HepG2 (cell line): ENCODE data around the gene STAC. TPM values are rescaled to one million over a fixed set of nuclear protein-coding genes. Genes with fewer than 3 reads are reported as not detected.

Experiments
- ATAC-seq: fragments of 200-7000 bp; cut with Tn5 transposase; 3 replicates; pipeline ENCODE4 v1.9.1; 2020; ENCODE audit warnings: mild to moderate bottlenecking, moderate library complexity
- BruUV-seq: library from RNA; stranded (reverse); fragments of 400-500 nt; replicated peaks from 2 replicates; lab custom pipeline; 2021; lab: Mats Ljungman, UMichigan
- CTCF ChIA-PET: fragments of 300-600 bp; formaldehyde crosslinking; extraction: SDS; loops from one replicate; lab custom pipeline; 2021; ENCODE audit warnings: low total read pairs, inconsistent platforms, low intra/inter-chr PET ratio; lab: Yijun Ruan, JAX
- POLR2A ChIA-PET: fragments of 350-600 bp; sonication (Branson Sonifier 250); formaldehyde crosslinking; loops from one replicate; lab custom pipeline; 2020; ENCODE audit warnings: antibody characterized with exemption, inconsistent platforms; lab: Yijun Ruan, JAX
- DNase-seq: peaks from one replicate; pipeline ENCODE4 v3.0.0-alpha.2; 2015; ENCODE audit warnings: low spot score
- FAIRE-seq: peaks from 3 replicates; lab custom pipeline; 2011; peaks lifted over from hg19 to GRCh38; lab: Jason Lieb, UNC
- H2AFZ ChIP-seq: one replicate; pipeline ENCODE4 v1.6.1; 2011; ENCODE audit warnings: low read length, inconsistent platforms
- H3K27ac ChIP-seq: fragments of 300-600 bp; 3 replicates; pipeline ENCODE4 v1.8.0; 2011; ENCODE audit warnings: mixed run types, mild to moderate bottlenecking, mixed read lengths, low read length, inconsistent platforms; ENCODE audit not compliant: insufficient read depth; ENCODE audit errors: extremely low read length
- H3K27me3 ChIP-seq, 2 experiments: fragments of 200-600 bp in 1 of 2; 2 replicates in 1 of 2; 3 replicates in 1 of 2; pipeline versions ENCODE4 v1.6.0 to v1.8.0; 2011; ENCODE audit warnings: low read length in 2 of 2, mild to moderate bottlenecking in 2 of 2, moderate library complexity in 2 of 2, inconsistent platforms in 1 of 2; ENCODE audit not compliant: insufficient read depth in 2 of 2, control insufficient read depth in 1 of 2
- H3K36me3 ChIP-seq, 2 experiments: fragments of 200-600 bp in 1 of 2; replicated peaks in 1 of 2; 2 replicates in 1 of 2; 3 replicates in 1 of 2; pipeline versions ENCODE4 v1.5.1 to v1.8.0; 2011; ENCODE audit warnings: low read length in 2 of 2, inconsistent platforms in 1 of 2; ENCODE audit not compliant: insufficient read depth in 2 of 2, control insufficient read depth in 1 of 2
- H3K4me1 ChIP-seq: 2 replicates; pipeline ENCODE4 v1.5.1; 2012; ENCODE audit warnings: low read length, inconsistent platforms; ENCODE audit not compliant: insufficient read depth
- H3K4me2 ChIP-seq: 2 replicates; pipeline ENCODE4 v1.6.0; 2011; ENCODE audit warnings: low read depth, low read length, inconsistent platforms
- H3K4me3 ChIP-seq, 3 experiments: fragments of 200-600 bp in 1 of 3; sonication (generic), shearing (Covaris generic) in 1 of 3; replicated peaks in 1 of 3; 2 replicates each; pipeline ENCODE4 v1.5.1; 2011 to 2016; ENCODE audit warnings: low read length in 3 of 3, inconsistent platforms in 2 of 3, low read depth in 2 of 3, mild to moderate bottlenecking in 2 of 3, control low read depth in 1 of 3, mixed read lengths in 1 of 3; ENCODE audit not compliant: insufficient read depth in 1 of 3
- H3K79me2 ChIP-seq: one replicate; pipeline ENCODE4 v1.6.1; 2011; ENCODE audit warnings: low read length, inconsistent platforms; ENCODE audit not compliant: insufficient read depth
- H3K9ac ChIP-seq: 2 replicates; pipeline ENCODE4 v1.6.0; 2011; ENCODE audit warnings: mild to moderate bottlenecking, low read depth, low read length, inconsistent platforms; ENCODE audit not compliant: insufficient read depth
- H3K9me3 ChIP-seq: 2 replicates; pipeline ENCODE4 v1.5.1; 2012; ENCODE audit warnings: mild to moderate bottlenecking, low read length
- H4K20me1 ChIP-seq: 2 replicates; pipeline ENCODE4 v1.6.0; 2011; ENCODE audit warnings: inconsistent platforms, mild to moderate bottlenecking, low read length, moderate library complexity; ENCODE audit not compliant: insufficient read depth
- ETV5 ChIP-seq: IDR thresholded peaks from 2 replicates; pipeline ENCODE4 v1.6.1; 2018; ENCODE audit warnings: missing biosample characterization, missing genetic modification reagents, inconsistent platforms, borderline replicate concordance
- HNRNPH1 ChIP-seq: fragments of 200-400 bp; formaldehyde crosslinking; optimal IDR thresholded peaks from 2 replicates; pipeline ENCODE3; 2017; ENCODE audit warnings: mild to moderate bottlenecking, low read depth, low read length
- ZBTB21 ChIP-seq: sonication (generic); formaldehyde crosslinking; IDR thresholded peaks from 2 replicates; pipeline ENCODE4 v1.4.0; 2020; ENCODE audit warnings: missing genetic modification reagents
- ZHX2 ChIP-seq, 2 experiments: sonication (generic) in 1 of 2; formaldehyde crosslinking in 1 of 2; IDR thresholded peaks; 2 replicates each; pipeline versions ENCODE4 v1.6.1 to v1.9.0; 2014 to 2022; ENCODE audit warnings: antibody characterized with exemption in 1 of 2, borderline replicate concordance in 1 of 2, inconsistent platforms in 1 of 2, low read depth in 1 of 2, missing genetic modification reagents in 1 of 2
- ZNF333 ChIP-seq: sonication (generic); formaldehyde crosslinking; IDR thresholded peaks from 2 replicates; pipeline ENCODE4 v1.4.0; 2020; ENCODE audit warnings: mild to moderate bottlenecking, missing genetic modification reagents, borderline replicate concordance
- ZNF414 ChIP-seq: sonication (generic); formaldehyde crosslinking; IDR thresholded peaks from 2 replicates; pipeline ENCODE4 v1.5.0; 2020; ENCODE audit warnings: missing genetic modification reagents
- ZNF619 ChIP-seq: sonication (generic); formaldehyde crosslinking; IDR thresholded peaks from 2 replicates; pipeline ENCODE4 v1.4.0; 2020; ENCODE audit warnings: mild to moderate bottlenecking, missing genetic modification reagents
- ZNF749 ChIP-seq: sonication (generic); formaldehyde crosslinking; IDR thresholded peaks from 2 replicates; pipeline ENCODE4 v1.8.0; 2022; ENCODE audit warnings: mild to moderate bottlenecking, missing genetic modification reagents, moderate library complexity, borderline replicate concordance
- ZNF781 ChIP-seq: sonication (generic); formaldehyde crosslinking; IDR thresholded peaks from 2 replicates; pipeline ENCODE4 v1.5.1; 2020; ENCODE audit warnings: borderline replicate concordance, mild to moderate bottlenecking, missing genetic modification reagents; ENCODE audit errors: not compliant biosample characterization
- ZSCAN25 ChIP-seq: sonication (generic); formaldehyde crosslinking; IDR thresholded peaks from 2 replicates; pipeline ENCODE4 v1.8.0; 2022; ENCODE audit warnings: mild to moderate bottlenecking, missing genetic modification reagents
- WGBS: methylation state at CpG from one replicate; pipeline ENCODE4 v1.1.6; 2017; ENCODE audit warnings: low lambda C conversion rate; 5-methylcytosine and 5-hydroxymethylcytosine counted together
- in situ Hi-C: cut with HindIII; loops from 2 replicates; pipeline ENCODE4 v1.10.0; 2017; ENCODE audit warnings: low pct_unique_long_range_greater_than_20kb; ENCODE audit not compliant: extremely low pct_ligation_motif_present
- intact Hi-C: fragments of 100-400 bp; cut with micrococcal nuclease; formaldehyde crosslinking; loops from one replicate; pipeline ENCODE4 v1.10.0; 2022; ENCODE audit not compliant: unreplicated experiment
- polyA plus RNA-seq, 8 experiments: library from polyadenylated mRNA; depleted of rRNA in 3 of 8; stranded (reverse) in 7 of 8; unstranded in 1 of 8; fragments of >200 nt; fragmentation: Illumina TruSeq in 4 of 8; extraction: Trizol in 4 of 8; gene quantifications; 2 replicates each; pipeline versions ENCODE4 v1.2.1 to v1.2.3, GENCODE V29; 2011 to 2016; ENCODE audit warnings: low read depth in 4 of 8, missing spikeins in 1 of 8, mixed read lengths in 1 of 8; ENCODE audit not compliant: insufficient read depth in 1 of 8
- total RNA-seq, 5 experiments: library from RNA; depleted of rRNA; stranded (reverse); fragments of >200 nt; fragmentation: Illumina TruSeq; extraction: Trizol; gene quantifications; 2 replicates each; pipeline ENCODE4 v1.2.3, GENCODE V29; 2016; ENCODE audit warnings: low read depth in 1 of 5

Gene STAC
- total and polyA plus RNA-seq, 2 of the 13 experiments (the other 11 are each of a cell fraction or from before 2014, with no cell fraction given) = not detected

GRCh38 chr3:36434687-36435426, 54.6 kb downstream of the STAC start (continued):
- TF ChIP-seq ZNF781 (CRISPR knock-in tag) (no peak), HNRNPH1 (no peak), ZHX2 (IDR thresholded peaks at IDR 0.05; ENCODE audit: low read depth) (no peak), ZHX2 (CRISPR knock-in tag; IDR thresholded peaks at IDR 0.05; ENCODE audit: borderline replicate concordance) (no peak)

GRCh38 chr3:36443028-36443686, 62.9 kb downstream of the STAC start:
- ATAC-seq (no peak), DNase-seq (no peak), FAIRE-seq (no peak)
- BruUV-seq = no TSS peak
- no peak overlapping the region for H3K27ac ChIP-seq
- no peaks in the 10 kb centered on the region for H3K36me3 ChIP-seq
- no peak overlapping the region for H2AFZ ChIP-seq
- no peaks in the 10 kb centered on the region for H4K20me1 ChIP-seq
- intact Hi-C loops (no loop called here), in situ Hi-C loops (no loop called here)
- H3K79me2 ChIP-seq = no peaks in the 10 kb centered on the region
- H3K9me3 ChIP-seq = no peaks in the 10 kb centered on the region
- no peak overlapping the region for H3K4me2 ChIP-seq
- H3K4me3 ChIP-seq = no peak overlapping the region
- WGBS = 30% methylated on average over 6 of the region's 10 CpGs
- no peaks in the 10 kb centered on the region for H3K27me3 ChIP-seq
- TF ChIP-seq ZNF619 (CRISPR knock-in tag) (no peak), ETV5 (no peak), ZNF333 (no peak), ZSCAN25 (no peak), ZBTB21 (no peak), ZNF414 (CRISPR knock-in tag) (no peak), ZNF749 (CRISPR knock-in tag) (no peak)
- POLR2A ChIA-PET = no interaction called here
- CTCF ChIA-PET = no interaction called here
- no peak overlapping the region for H3K9ac ChIP-seq
- no peaks in the 10 kb centered on the region for H3K4me1 ChIP-seq
